Hepatocyte (in vitro differentiated cells): ENCODE measurements around the gene RPH3AL. TPM values are rescaled to one million over a fixed set of nuclear protein-coding genes. Genes with fewer than 3 reads are reported as not detected.

ENCODE experiments used
- DNase-seq: peaks from one replicate; pipeline ENCODE4 v3.0.0-alpha.2; 2016; ENCODE audit warnings: low spot score
- H2AFZ ChIP-seq: fragments of 200-600 bp; sonication (generic); 2 replicates; pipeline ENCODE4 v1.6.0; 2016; ENCODE audit warnings: antibody characterized with exemption, mild to moderate bottlenecking
- H3K27ac ChIP-seq: fragments of 200-600 bp; sonication (generic); 2 replicates; pipeline ENCODE4 v1.5.1; 2016; ENCODE audit warnings: mild to moderate bottlenecking
- H3K27me3 ChIP-seq: fragments of 200-600 bp; sonication (generic); 2 replicates; pipeline ENCODE4 v1.6.1; 2016
- H3K36me3 ChIP-seq: fragments of 200-600 bp; sonication (generic); replicated peaks from 2 replicates; pipeline ENCODE4 v1.5.1; 2016; ENCODE audit warnings: low read depth; ENCODE audit not compliant: insufficient read depth
- H3K4me1 ChIP-seq: fragments of 200-600 bp; sonication (generic); 2 replicates; pipeline ENCODE4 v1.5.1; 2016; ENCODE audit warnings: mild to moderate bottlenecking, moderate library complexity; ENCODE audit not compliant: insufficient read depth
- H3K4me2 ChIP-seq: fragments of 200-600 bp; sonication (generic); 2 replicates; pipeline ENCODE4 v1.6.0; 2016
- H3K4me3 ChIP-seq: fragments of 200-600 bp; sonication (generic); 2 replicates; pipeline ENCODE4 v1.5.1; 2016; ENCODE audit warnings: mild to moderate bottlenecking
- H3K79me2 ChIP-seq: fragments of 200-600 bp; sonication (generic); 2 replicates; pipeline ENCODE4 v1.6.0; 2017; ENCODE audit warnings: mild to moderate bottlenecking
- H3K9me2 ChIP-seq: fragments of 200-600 bp; sonication (generic); replicated peaks from 2 replicates; pipeline ENCODE4 v1.6.0; 2017; ENCODE audit warnings: mild to moderate bottlenecking; ENCODE audit not compliant: insufficient read depth
- H3K9me3 ChIP-seq: fragments of 200-600 bp; sonication (generic); 2 replicates; pipeline ENCODE4 v1.5.1; 2016; ENCODE audit warnings: low read depth, mild to moderate bottlenecking
- H4K20me1 ChIP-seq: fragments of 200-600 bp; sonication (generic); 2 replicates; pipeline ENCODE4 v1.6.0; 2016; ENCODE audit warnings: mild to moderate bottlenecking; ENCODE audit not compliant: insufficient read depth, poor library complexity, severe bottlenecking
- CTCF ChIP-seq: fragments of 200-600 bp; sonication (generic); IDR thresholded peaks from 2 replicates; pipeline ENCODE4 v1.5.1; 2016; ENCODE audit warnings: antibody characterized with exemption, mild to moderate bottlenecking; ENCODE audit not compliant: poor library complexity
- EZH2 ChIP-seq: fragments of 200-600 bp; sonication (generic); IDR thresholded peaks from 2 replicates; pipeline ENCODE4 v1.6.1; 2016; ENCODE audit warnings: antibody characterized with exemption, mild to moderate bottlenecking, borderline replicate concordance
- EZH2phosphoT487 ChIP-seq: fragments of 200-600 bp; sonication (generic); IDR thresholded peaks from one replicate; pipeline ENCODE4 v1.6.1; 2018; ENCODE audit warnings: antibody characterized with exemption, mild to moderate bottlenecking, low read depth, moderate library complexity; ENCODE audit not compliant: unreplicated experiment, severe bottlenecking
- WGBS: methylation state at CpG from one replicate; pipeline ENCODE4 v1.1.6; 2016; ENCODE audit warnings: low lambda C conversion rate; ENCODE audit errors: missing lambda C conversion rate; 5-methylcytosine and 5-hydroxymethylcytosine counted together
- polyA plus RNA-seq: library from polyadenylated mRNA; unstranded; fragments of >200 nt; fragmentation: Nextera tagmentation; extraction: Ambion mirVana; gene quantifications from 2 replicates; pipeline ENCODE4 v1.2.1, GENCODE V29; 2016
- total RNA-seq: library from RNA; depleted of rRNA; stranded (reverse); fragments of >200 nt; gene quantifications from 2 replicates; pipeline ENCODE4 v1.2.3, GENCODE V29; 2014

RPH3AL gene
- total and polyA plus RNA-seq, 2 experiments from 2014 or later: 7.0 to 7.6 TPM

- Histone ChIP-seq H3K9me2 (no peaks in the 10 kb centered on the region), H2AFZ (no peak overlapping the region), H3K36me3 (no peaks in the 10 kb centered on the region), H3K79me2 (no peaks in the 10 kb centered on the region), H3K9me3 (no peaks in the 10 kb centered on the region), H3K4me1 (no peaks in the 10 kb centered on the region), H3K4me3 (no peak overlapping the region), H3K27me3 (no peaks in the 10 kb centered on the region), H4K20me1 (no peaks in the 10 kb centered on the region), H3K27ac (no peak overlapping the region), H3K4me2 (no peak overlapping the region)
- no peak for TF ChIP-seq CTCF
- no peak for TF ChIP-seq EZH2phosphoT487
- 87% methylated on average over 14 of the region's 15 CpGs for WGBS
- DNase-seq: no peak
Observed at GRCh38 chr17:296379-296778, 56.2 kb downstream of the RPH3AL start.

- no peak overlapping the region for H2AFZ ChIP-seq
- no peaks in the 10 kb centered on the region for H4K20me1 ChIP-seq
- H3K4me3 ChIP-seq: no peak overlapping the region
- no peaks in the 10 kb centered on the region for H3K9me2 ChIP-seq
- no peak for DNase-seq
- no peaks in the 10 kb centered on the region for H3K36me3 ChIP-seq
- H3K4me2 ChIP-seq: no peak overlapping the region
- no peak for TF ChIP-seq EZH2
- TF ChIP-seq CTCF: no peak
- TF ChIP-seq EZH2phosphoT487: no peak
- no peak overlapping the region for H3K27ac ChIP-seq
- H3K27me3 ChIP-seq: no peaks in the 10 kb centered on the region
- no peaks in the 10 kb centered on the region for H3K79me2 ChIP-seq
- WGBS: 91% methylated on average over 29 of the region's 29 CpGs
- no peaks in the 10 kb centered on the region for H3K4me1 ChIP-seq
- H3K9me3 ChIP-seq: no peaks in the 10 kb centered on the region
Observed at GRCh38 chr17:292531-293382, 59.9 kb downstream of the RPH3AL start.

GRCh38 chr17:292016-292415 lies 60.6 kb downstream of the RPH3AL start:
- H3K9me2 ChIP-seq: no peaks in the 10 kb centered on the region
- WGBS: 94% methylated on average over 10 of the region's 10 CpGs
- H3K4me1 ChIP-seq: no peaks in the 10 kb centered on the region
- no peak overlapping the region for H3K4me3 ChIP-seq
- no peaks in the 10 kb centered on the region for H3K9me3 ChIP-seq
- no peaks in the 10 kb centered on the region for H3K79me2 ChIP-seq
- no peak overlapping the region for H3K27ac ChIP-seq
- no peak overlapping the region for H2AFZ ChIP-seq
- no peak for TF ChIP-seq CTCF
- no peak for TF ChIP-seq EZH2phosphoT487
- no peak for TF ChIP-seq EZH2
- H4K20me1 ChIP-seq: no peaks in the 10 kb centered on the region
- no peaks in the 10 kb centered on the region for H3K36me3 ChIP-seq
- H3K27me3 ChIP-seq: no peaks in the 10 kb centered on the region
- no peak overlapping the region for H3K4me2 ChIP-seq
- DNase-seq: no peak
